Skeletal muscle satellite cell (primary cell): ENCODE results near the gene ITPRIPL2.

ENCODE experiments used
- H3K27me3 ChIP-seq: 2 replicates; pipeline ENCODE4 v1.7.0; 2013; ENCODE audit warnings: low read length; ENCODE audit not compliant: control insufficient read depth, insufficient read depth
- H3K36me3 ChIP-seq: 2 replicates; pipeline ENCODE4 v1.7.0; 2013; ENCODE audit warnings: mild to moderate bottlenecking, control low read depth, low read length; ENCODE audit not compliant: insufficient read depth
- H3K4me1 ChIP-seq: 2 replicates; pipeline ENCODE4 v1.7.0; 2013; ENCODE audit warnings: low read length; ENCODE audit not compliant: control insufficient read depth, insufficient read depth
- H3K4me2 ChIP-seq: 2 replicates; pipeline ENCODE4 v1.7.0; 2013; ENCODE audit warnings: mild to moderate bottlenecking, low read length
- H3K4me3 ChIP-seq: 2 replicates; pipeline ENCODE4 v1.7.0; 2013; ENCODE audit warnings: low read length
- H3K9ac ChIP-seq: 2 replicates; pipeline ENCODE4 v1.7.0; 2013; ENCODE audit warnings: mild to moderate bottlenecking, low read depth, low read length, moderate library complexity
- H3K9me3 ChIP-seq: replicated peaks from 2 replicates; pipeline ENCODE4 v1.7.0; 2013; ENCODE audit warnings: mild to moderate bottlenecking, control low read depth, low read length

ITPRIPL2 gene

GRCh38 chr16:19084139-19084538 lies 29.6 kb upstream of the ITPRIPL2 start:
- Histone ChIP-seq H3K9ac (no peak overlapping the region), H3K4me3 (no peak overlapping the region), H3K27me3 (no peaks in the 10 kb centered on the region), H3K4me2 (no peak overlapping the region), H3K9me3 (no peaks in the 10 kb centered on the region), H3K4me1 (peaks cover 10% of the 10 kb centered on the region), H3K36me3 (no peaks in the 10 kb centered on the region)

- Histone ChIP-seq H3K36me3 (no peaks in the 10 kb centered on the region), H3K9ac (no peak overlapping the region), H3K4me2 (no peak overlapping the region), H3K9me3 (no peaks in the 10 kb centered on the region), H3K4me1 (peaks cover 10% of the 10 kb centered on the region), H3K4me3 (no peak overlapping the region), H3K27me3 (no peaks in the 10 kb centered on the region)
Observed at GRCh38 chr16:19084879-19085278, 28.9 kb upstream of the ITPRIPL2 start.

GRCh38 chr16:19085679-19086200 lies 28.0 kb upstream of the ITPRIPL2 start:
- Histone ChIP-seq H3K27me3 (no peaks in the 10 kb centered on the region), H3K4me2 (peak overlapping the region; percentile 100), H3K9me3 (no peaks in the 10 kb centered on the region), H3K4me3 (peak overlapping the region; percentile 78), H3K9ac (peak overlapping the region; percentile 85), H3K36me3 (no peaks in the 10 kb centered on the region), H3K4me1 (peaks cover 10% of the 10 kb centered on the region)

GRCh38 chr16:19086322-19087199 lies 27.2 kb upstream of the ITPRIPL2 start:
- Histone ChIP-seq H3K4me3 (peak overlapping the region; percentile 78), H3K36me3 (no peaks in the 10 kb centered on the region), H3K9ac (peak overlapping the region; percentile 85), H3K27me3 (no peaks in the 10 kb centered on the region), H3K9me3 (no peaks in the 10 kb centered on the region), H3K4me2 (peak overlapping the region; percentile 100), H3K4me1 (peaks cover 12% of the 10 kb centered on the region)

GRCh38 chr16:19088341-19088916 lies 25.3 kb upstream of the ITPRIPL2 start:
- Histone ChIP-seq H3K4me3 (no peak overlapping the region), H3K4me2 (no peak overlapping the region), H3K9me3 (no peaks in the 10 kb centered on the region), H3K27me3 (no peaks in the 10 kb centered on the region), H3K4me1 (peaks cover 20% of the 10 kb centered on the region), H3K9ac (no peak overlapping the region), H3K36me3 (no peaks in the 10 kb centered on the region)

GRCh38 chr16:19089410-19089955 lies 24.3 kb upstream of the ITPRIPL2 start:
- Histone ChIP-seq H3K27me3 (no peaks in the 10 kb centered on the region), H3K36me3 (no peaks in the 10 kb centered on the region), H3K4me3 (no peak overlapping the region), H3K4me2 (no peak overlapping the region), H3K9me3 (no peaks in the 10 kb centered on the region), H3K4me1 (peaks cover 20% of the 10 kb centered on the region), H3K9ac (no peak overlapping the region)

GRCh38 chr16:19090916-19091315 lies 22.8 kb upstream of the ITPRIPL2 start:
- H3K27me3 ChIP-seq, result no peaks in the 10 kb centered on the region
- no peaks in the 10 kb centered on the region for H3K9me3 ChIP-seq
- no peak overlapping the region for H3K9ac ChIP-seq
- H3K36me3 ChIP-seq, result no peaks in the 10 kb centered on the region
- no peak overlapping the region for H3K4me2 ChIP-seq
- H3K4me1 ChIP-seq, result peaks cover 19% of the 10 kb centered on the region
- no peak overlapping the region for H3K4me3 ChIP-seq

GRCh38 chr16:19092653-19093410 lies 20.9 kb upstream of the ITPRIPL2 start:
- Histone ChIP-seq H3K36me3 (no peaks in the 10 kb centered on the region), H3K27me3 (no peaks in the 10 kb centered on the region), H3K4me1 (peaks cover 14% of the 10 kb centered on the region), H3K4me3 (peak overlapping the region; percentile 44), H3K4me2 (peak overlapping the region; percentile 69), H3K9me3 (no peaks in the 10 kb centered on the region), H3K9ac (peak overlapping the region; percentile 33)

GRCh38 chr16:19093631-19094541 lies 19.9 kb upstream of the ITPRIPL2 start:
- Histone ChIP-seq H3K36me3 (no peaks in the 10 kb centered on the region), H3K27me3 (no peaks in the 10 kb centered on the region), H3K9me3 (no peaks in the 10 kb centered on the region), H3K4me3 (no peak overlapping the region), H3K4me2 (no peak overlapping the region), H3K4me1 (peaks cover 14% of the 10 kb centered on the region), H3K9ac (no peak overlapping the region)

GRCh38 chr16:19094542-19095365 lies 19.0 kb upstream of the ITPRIPL2 start:
- Histone ChIP-seq H3K36me3 (no peaks in the 10 kb centered on the region), H3K4me3 (no peak overlapping the region), H3K4me2 (no peak overlapping the region), H3K27me3 (no peaks in the 10 kb centered on the region), H3K9me3 (no peaks in the 10 kb centered on the region), H3K4me1 (peaks cover 14% of the 10 kb centered on the region), H3K9ac (no peak overlapping the region)
